ENCODE data around the gene TBC1D22A. TPM values are rescaled to one million over a fixed set of nuclear protein-coding genes. Genes with fewer than 3 reads are reported as not detected.

TBC1D22A gene
- total RNA-seq, 2 donors from 2014 or later, result 52.4 to 108 TPM

- peaks cover 4% of the 10 kb centered on the region for H3K4me1 Mint-ChIP-seq
- peaks cover 9% of the 10 kb centered on the region for H3K9me3 Mint-ChIP-seq
- H3K27ac Mint-ChIP-seq, result no peak overlapping the region
- H3K4me3 Mint-ChIP-seq, result no peak overlapping the region
- no peaks in the 10 kb centered on the region for H3K27me3 Mint-ChIP-seq
- no peak for ATAC-seq (replicated peaks)
- peaks cover 35% of the 10 kb centered on the region for H3K36me3 Mint-ChIP-seq (ENCODE audit: low read depth)
Measured at GRCh38 chr22:47072642-47072967, 310.2 kb downstream of the TBC1D22A start.

GRCh38 chr22:47073075-47073474 lies 310.6 kb downstream of the TBC1D22A start:
- Mint-ChIP-seq H3K4me3 (no peak overlapping the region), H3K9me3 (peaks cover 9% of the 10 kb centered on the region)
- ATAC-seq (replicated peaks), result no peak

GRCh38 chr22:47074105-47074504 lies 311.7 kb downstream of the TBC1D22A start:
- peaks cover 6% of the 10 kb centered on the region for H3K4me1 Mint-ChIP-seq
- peaks cover 47% of the 10 kb centered on the region for H3K36me3 Mint-ChIP-seq (ENCODE audit: low read depth)
- no peak overlapping the region for H3K4me3 Mint-ChIP-seq
- H3K27me3 Mint-ChIP-seq, result no peaks in the 10 kb centered on the region
- H3K9me3 Mint-ChIP-seq, result peaks cover 12% of the 10 kb centered on the region
- no peak for ATAC-seq (replicated peaks)
- H3K27ac Mint-ChIP-seq, result no peak overlapping the region

More at GRCh38 chr22:47073075-47073474, 310.6 kb downstream of the TBC1D22A start:
- Mint-ChIP-seq H3K27ac (no peak overlapping the region), H3K4me1 (peaks cover 7% of the 10 kb centered on the region), H3K27me3 (no peaks in the 10 kb centered on the region), H3K36me3 (ENCODE audit: low read depth) (peaks cover 38% of the 10 kb centered on the region)

GRCh38 chr22:47075568-47075967 lies 313.1 kb downstream of the TBC1D22A start:
- ATAC-seq (replicated peaks), result no peak
- peaks cover 6% of the 10 kb centered on the region for H3K4me1 Mint-ChIP-seq
- H3K4me3 Mint-ChIP-seq, result no peak overlapping the region
- no peaks in the 10 kb centered on the region for H3K27me3 Mint-ChIP-seq
- peaks cover 58% of the 10 kb centered on the region for H3K36me3 Mint-ChIP-seq (ENCODE audit: low read depth)
- H3K9me3 Mint-ChIP-seq, result peaks cover 12% of the 10 kb centered on the region
- peak overlapping the region; percentile 38 for H3K27ac Mint-ChIP-seq

GRCh38 chr22:47076758-47077157 lies 314.3 kb downstream of the TBC1D22A start:
- Mint-ChIP-seq H3K9me3 (peaks cover 12% of the 10 kb centered on the region), H3K36me3 (ENCODE audit: low read depth) (peaks cover 61% of the 10 kb centered on the region), H3K4me1 (peaks cover 6% of the 10 kb centered on the region), H3K27me3 (no peaks in the 10 kb centered on the region), H3K27ac (no peak overlapping the region), H3K4me3 (no peak overlapping the region)
- ATAC-seq (replicated peaks), result no peak

- Mint-ChIP-seq H3K9me3 (peaks cover 7% of the 10 kb centered on the region), H3K36me3 (ENCODE audit: low read depth) (peaks cover 34% of the 10 kb centered on the region), H3K4me3 (no peak overlapping the region), H3K27ac (no peak overlapping the region), H3K4me1 (peaks cover 20% of the 10 kb centered on the region), H3K27me3 (no peaks in the 10 kb centered on the region)
- no peak for ATAC-seq (replicated peaks)
Measured at GRCh38 chr22:47080100-47080499, 317.6 kb downstream of the TBC1D22A start.

GRCh38 chr22:47082505-47082904 lies 320.1 kb downstream of the TBC1D22A start:
- no peak overlapping the region for H3K4me3 Mint-ChIP-seq
- H3K9me3 Mint-ChIP-seq, result peaks cover 3% of the 10 kb centered on the region
- peaks cover 26% of the 10 kb centered on the region for H3K36me3 Mint-ChIP-seq (ENCODE audit: low read depth)
- H3K27me3 Mint-ChIP-seq, result no peaks in the 10 kb centered on the region
- ATAC-seq (replicated peaks), result peak; percentile 87
- no peak overlapping the region for H3K27ac Mint-ChIP-seq
- peaks cover 20% of the 10 kb centered on the region for H3K4me1 Mint-ChIP-seq

- Mint-ChIP-seq H3K4me1 (peaks cover 19% of the 10 kb centered on the region), H3K36me3 (ENCODE audit: low read depth) (peaks cover 19% of the 10 kb centered on the region), H3K4me3 (no peak overlapping the region), H3K27me3 (no peaks in the 10 kb centered on the region), H3K27ac (peak overlapping the region; percentile 50), H3K9me3 (no peaks in the 10 kb centered on the region)
- peak; percentile 68 for ATAC-seq (replicated peaks)
Measured at GRCh38 chr22:47083379-47083986, 321.0 kb downstream of the TBC1D22A start.

GRCh38 chr22:47084226-47084625 lies 321.8 kb downstream of the TBC1D22A start:
- H3K27ac Mint-ChIP-seq, result no peak overlapping the region
- no peak for ATAC-seq (replicated peaks)
- H3K4me1 Mint-ChIP-seq, result peaks cover 27% of the 10 kb centered on the region
- H3K4me3 Mint-ChIP-seq, result no peak overlapping the region
- H3K36me3 Mint-ChIP-seq (ENCODE audit: low read depth), result peaks cover 13% of the 10 kb centered on the region
- no peaks in the 10 kb centered on the region for H3K9me3 Mint-ChIP-seq
- no peaks in the 10 kb centered on the region for H3K27me3 Mint-ChIP-seq

- Mint-ChIP-seq H3K9me3 (peaks cover 6% of the 10 kb centered on the region), H3K27ac (no peak overlapping the region), H3K4me3 (no peak overlapping the region), H3K4me1 (peaks cover 45% of the 10 kb centered on the region), H3K36me3 (ENCODE audit: low read depth) (peaks cover 18% of the 10 kb centered on the region), H3K27me3 (no peaks in the 10 kb centered on the region)
- no peak for ATAC-seq (replicated peaks)
Measured at GRCh38 chr22:47086596-47087248, 324.3 kb downstream of the TBC1D22A start.

GRCh38 chr22:47088480-47089158 lies 326.2 kb downstream of the TBC1D22A start:
- Mint-ChIP-seq H3K27ac (peak overlapping the region; percentile 8), H3K27me3 (no peaks in the 10 kb centered on the region), H3K36me3 (ENCODE audit: low read depth) (peaks cover 25% of the 10 kb centered on the region), H3K9me3 (peaks cover 12% of the 10 kb centered on the region), H3K4me3 (peak overlapping the region; percentile 48), H3K4me1 (peaks cover 38% of the 10 kb centered on the region)
- ATAC-seq (replicated peaks), result no peak

- H3K27me3 Mint-ChIP-seq, result no peaks in the 10 kb centered on the region
- peaks cover 37% of the 10 kb centered on the region for H3K4me1 Mint-ChIP-seq
- H3K27ac Mint-ChIP-seq, result peak overlapping the region; percentile 8
- H3K9me3 Mint-ChIP-seq, result peaks cover 12% of the 10 kb centered on the region
- ATAC-seq (replicated peaks), result peak; percentile 24
- peak overlapping the region; percentile 48 for H3K4me3 Mint-ChIP-seq
- H3K36me3 Mint-ChIP-seq (ENCODE audit: low read depth), result peaks cover 25% of the 10 kb centered on the region
Measured at GRCh38 chr22:47089374-47089773, 326.9 kb downstream of the TBC1D22A start.

GRCh38 chr22:47089796-47090460 lies 327.5 kb downstream of the TBC1D22A start:
- Mint-ChIP-seq H3K4me3 (peak overlapping the region; percentile 48), H3K27me3 (no peaks in the 10 kb centered on the region), H3K4me1 (peaks cover 42% of the 10 kb centered on the region), H3K36me3 (ENCODE audit: low read depth) (peaks cover 25% of the 10 kb centered on the region), H3K27ac (peak overlapping the region; percentile 73), H3K9me3 (peaks cover 12% of the 10 kb centered on the region)
- no peak for ATAC-seq (replicated peaks)

- Mint-ChIP-seq H3K27me3 (no peaks in the 10 kb centered on the region), H3K4me3 (peak overlapping the region; percentile 48), H3K36me3 (ENCODE audit: low read depth) (peaks cover 25% of the 10 kb centered on the region), H3K4me1 (peaks cover 44% of the 10 kb centered on the region), H3K9me3 (peaks cover 12% of the 10 kb centered on the region), H3K27ac (peak overlapping the region; percentile 73)
- no peak for ATAC-seq (replicated peaks)
Measured at GRCh38 chr22:47090591-47091245, 328.3 kb downstream of the TBC1D22A start.
